ENCODE measurements around the gene KIRREL3.

The KIRREL3 gene

GRCh38 chr11:126477535-126478305 is 522.9 kb downstream of the KIRREL3 start:
- peak; percentile 52 for DNase-seq

- DNase-seq: peak; percentile 30
These were observed 523.6 kb downstream of the KIRREL3 start for GRCh38 chr11:126476977-126477376.

- peak; percentile 37 for DNase-seq
These were observed 524.2 kb downstream of the KIRREL3 start for GRCh38 chr11:126476266-126476924.

GRCh38 chr11:126475014-126475991 is 525.3 kb downstream of the KIRREL3 start:
- DNase-seq: no peak

- DNase-seq: no peak
These were observed 526.4 kb downstream of the KIRREL3 start for GRCh38 chr11:126474220-126474619.

- DNase-seq: no peak
These were observed 527.3 kb downstream of the KIRREL3 start for GRCh38 chr11:126473269-126473668.

- no peak for DNase-seq
These were observed 531.3 kb downstream of the KIRREL3 start for GRCh38 chr11:126469311-126469710.

GRCh38 chr11:126468102-126468521 is 532.5 kb downstream of the KIRREL3 start:
- DNase-seq: no peak

- no peak for DNase-seq
These were observed 533.1 kb downstream of the KIRREL3 start for GRCh38 chr11:126467471-126467870.

- DNase-seq: no peak
These were observed 533.6 kb downstream of the KIRREL3 start for GRCh38 chr11:126467046-126467370.

GRCh38 chr11:126466236-126467045 is 534.1 kb downstream of the KIRREL3 start:
- DNase-seq: no peak

GRCh38 chr11:126465573-126466188 is 534.9 kb downstream of the KIRREL3 start:
- DNase-seq: no peak

- DNase-seq: no peak
These were observed 535.8 kb downstream of the KIRREL3 start for GRCh38 chr11:126464796-126465195.

GRCh38 chr11:126462422-126462821 is 538.1 kb downstream of the KIRREL3 start:
- no peak for DNase-seq

- DNase-seq: no peak
These were observed 538.6 kb downstream of the KIRREL3 start for GRCh38 chr11:126461996-126462395.

GRCh38 chr11:126461096-126461440 is 539.5 kb downstream of the KIRREL3 start:
- no peak for DNase-seq

- no peak for DNase-seq
These were observed 540.0 kb downstream of the KIRREL3 start for GRCh38 chr11:126460417-126461095.

- peak; percentile 71 for DNase-seq
These were observed 540.8 kb downstream of the KIRREL3 start for GRCh38 chr11:126459691-126460281.

GRCh38 chr11:126457817-126458216 is 542.8 kb downstream of the KIRREL3 start:
- no peak for DNase-seq

- DNase-seq: no peak
These were observed 543.6 kb downstream of the KIRREL3 start for GRCh38 chr11:126456783-126457542.
